ENCODE data around the gene TSPAN18. TPM values are rescaled to one million over a fixed set of nuclear protein-coding genes. Genes with fewer than 3 reads are reported as not detected.

Gene TSPAN18
- total RNA-seq, 1 donor from 2014 or later, result 2.8 TPM

DNA sequence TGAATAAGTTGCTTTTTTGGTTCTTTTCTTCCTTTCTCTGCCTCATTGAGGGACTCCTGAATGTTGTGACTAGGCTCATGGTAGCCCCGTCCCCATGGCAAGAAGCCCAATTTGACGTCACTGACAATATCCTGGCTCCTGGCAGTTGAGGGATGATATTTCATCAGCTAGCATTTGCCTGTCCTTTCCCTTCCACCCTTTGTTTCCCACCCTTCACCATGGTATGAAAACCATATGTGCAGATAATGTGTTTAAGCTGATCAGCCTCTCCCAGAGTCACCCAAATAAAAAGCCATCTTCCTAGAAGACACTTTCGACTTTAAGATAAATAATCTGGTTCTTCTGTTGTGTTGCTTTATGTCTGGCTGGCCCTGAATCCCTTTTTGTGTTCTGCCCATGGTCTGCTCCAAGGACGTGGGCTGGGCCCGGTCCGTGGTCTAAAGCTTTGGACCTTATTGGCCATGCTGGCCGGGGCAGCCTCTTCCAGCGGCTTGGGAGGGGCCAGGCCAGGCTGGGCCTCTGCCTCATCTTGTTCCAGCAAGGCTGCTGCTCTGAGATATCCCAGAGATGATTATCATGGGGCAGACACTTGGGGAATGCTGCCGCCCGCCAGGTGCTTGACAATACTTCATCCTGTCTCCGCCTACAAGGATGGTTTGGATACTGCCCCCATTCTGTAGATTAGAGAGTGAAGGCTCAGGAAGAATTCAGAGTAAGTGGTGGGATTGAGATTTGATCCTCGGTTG lies 5.1 kb downstream of the TSPAN18 start:
- no peak overlapping the region for H3K4me3 Mint-ChIP-seq
- H3K36me3 Mint-ChIP-seq (ENCODE audit: low read depth), result no peaks in the 10 kb centered on the region
- ATAC-seq (ENCODE audit: low read depth) (no peak), DNase-seq (no peak)
- TF ChIP-seq, protein P1, sequence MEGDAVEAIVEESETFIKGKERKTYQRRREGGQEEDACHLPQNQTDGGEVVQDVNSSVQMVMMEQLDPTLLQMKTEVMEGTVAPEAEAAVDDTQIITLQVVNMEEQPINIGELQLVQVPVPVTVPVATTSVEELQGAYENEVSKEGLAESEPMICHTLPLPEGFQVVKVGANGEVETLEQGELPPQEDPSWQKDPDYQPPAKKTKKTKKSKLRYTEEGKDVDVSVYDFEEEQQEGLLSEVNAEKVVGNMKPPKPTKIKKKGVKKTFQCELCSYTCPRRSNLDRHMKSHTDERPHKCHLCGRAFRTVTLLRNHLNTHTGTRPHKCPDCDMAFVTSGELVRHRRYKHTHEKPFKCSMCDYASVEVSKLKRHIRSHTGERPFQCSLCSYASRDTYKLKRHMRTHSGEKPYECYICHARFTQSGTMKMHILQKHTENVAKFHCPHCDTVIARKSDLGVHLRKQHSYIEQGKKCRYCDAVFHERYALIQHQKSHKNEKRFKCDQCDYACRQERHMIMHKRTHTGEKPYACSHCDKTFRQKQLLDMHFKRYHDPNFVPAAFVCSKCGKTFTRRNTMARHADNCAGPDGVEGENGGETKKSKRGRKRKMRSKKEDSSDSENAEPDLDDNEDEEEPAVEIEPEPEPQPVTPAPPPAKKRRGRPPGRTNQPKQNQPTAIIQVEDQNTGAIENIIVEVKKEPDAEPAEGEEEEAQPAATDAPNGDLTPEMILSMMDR (IDR thresholded peaks at IDR 0.05), result no peak
- H3K27ac Mint-ChIP-seq, result no peak overlapping the region
- ChIA-PET CTCF (no interaction called here), POLR2A (no interaction called here)
- intact Hi-C loops (cut with micrococcal nuclease), result no loop called here
- peaks cover 14% of the 10 kb centered on the region for H3K27me3 Mint-ChIP-seq
- no peaks in the 10 kb centered on the region for H3K9me3 Mint-ChIP-seq
- H3K4me1 Mint-ChIP-seq, result peaks cover 12% of the 10 kb centered on the region

DNA sequence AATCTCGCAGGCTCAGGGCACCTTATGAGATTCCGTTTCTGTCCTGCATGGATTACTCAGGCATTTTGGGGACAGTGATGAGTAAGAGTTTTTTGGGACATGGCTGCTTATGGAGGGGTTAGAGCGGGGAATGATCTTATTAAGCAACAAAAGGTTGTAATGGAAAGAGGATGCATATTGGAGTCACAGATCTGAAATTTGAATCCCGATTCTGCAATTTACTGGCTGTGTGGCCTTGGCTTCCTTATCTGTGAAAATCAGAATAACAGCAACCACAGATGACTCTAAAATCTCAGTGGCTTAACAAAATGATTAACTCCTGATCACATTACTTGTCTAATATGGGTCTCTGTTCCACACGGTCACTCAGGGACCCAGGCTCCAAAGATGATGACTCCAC lies 5.8 kb downstream of the TSPAN18 start:
- intact Hi-C loops (cut with micrococcal nuclease), result no loop called here
- peaks cover 12% of the 10 kb centered on the region for H3K4me1 Mint-ChIP-seq
- no peak overlapping the region for H3K4me3 Mint-ChIP-seq
- POLR2A ChIA-PET, result no interaction called here
- no peak overlapping the region for H3K27ac Mint-ChIP-seq
- TF ChIP-seq, protein P1 (IDR thresholded peaks at IDR 0.05), result no peak
- CTCF ChIA-PET, result no interaction called here
- no peak for ATAC-seq (ENCODE audit: low read depth)
- no peaks in the 10 kb centered on the region for H3K9me3 Mint-ChIP-seq
- H3K36me3 Mint-ChIP-seq (ENCODE audit: low read depth), result no peaks in the 10 kb centered on the region
- peaks cover 14% of the 10 kb centered on the region for H3K27me3 Mint-ChIP-seq
- no peak for DNase-seq

GRCh38 chr11:44733877-44734276 lies 7.1 kb downstream of the TSPAN18 start:
- peaks cover 10% of the 10 kb centered on the region for H3K27me3 Mint-ChIP-seq
- no peak overlapping the region for H3K27ac Mint-ChIP-seq
- intact Hi-C loops (cut with micrococcal nuclease), result no loop called here
- ChIA-PET POLR2A (no interaction called here), CTCF (no interaction called here)
- H3K4me3 Mint-ChIP-seq, result no peak overlapping the region
- peaks cover under 1% of the 10 kb centered on the region for H3K4me1 Mint-ChIP-seq
- no peaks in the 10 kb centered on the region for H3K9me3 Mint-ChIP-seq
- no peaks in the 10 kb centered on the region for H3K36me3 Mint-ChIP-seq (ENCODE audit: low read depth)
- DNase-seq (no peak), ATAC-seq (ENCODE audit: low read depth) (no peak)
- TF ChIP-seq, protein P1 (IDR thresholded peaks at IDR 0.05), result no peak

GRCh38 chr11:44734843-44735381 lies 8.2 kb downstream of the TSPAN18 start:
- POLR2A ChIA-PET, result no interaction called here
- Mint-ChIP-seq H3K27ac (no peak overlapping the region), H3K4me3 (no peak overlapping the region), H3K27me3 (peaks cover 8% of the 10 kb centered on the region), H3K9me3 (no peaks in the 10 kb centered on the region), H3K4me1 (no peaks in the 10 kb centered on the region), H3K36me3 (ENCODE audit: low read depth) (no peaks in the 10 kb centered on the region)
- ATAC-seq (ENCODE audit: low read depth) (no peak), DNase-seq (no peak)
- CTCF ChIA-PET, result no interaction called here
- TF ChIP-seq, protein P1 (IDR thresholded peaks at IDR 0.05), result no peak
- intact Hi-C loops (cut with micrococcal nuclease), result no loop called here

- no peaks in the 10 kb centered on the region for H3K4me1 Mint-ChIP-seq
- no peaks in the 10 kb centered on the region for H3K9me3 Mint-ChIP-seq
- ATAC-seq (ENCODE audit: low read depth), result no peak
- ChIA-PET CTCF (no interaction called here), POLR2A (no interaction called here)
- H3K36me3 Mint-ChIP-seq (ENCODE audit: low read depth), result no peaks in the 10 kb centered on the region
- intact Hi-C loops (cut with micrococcal nuclease), result no loop called here
- H3K4me3 Mint-ChIP-seq, result no peak overlapping the region
- H3K27ac Mint-ChIP-seq, result no peak overlapping the region
- TF ChIP-seq, protein P1 (IDR thresholded peaks at IDR 0.05), result no peak
- DNase-seq, result no peak
- peaks cover 7% of the 10 kb centered on the region for H3K27me3 Mint-ChIP-seq
Observed at GRCh38 chr11:44736791-44737190, 10.0 kb downstream of the TSPAN18 start.
